Hepatocyte (in vitro differentiated cells): ENCODE data around the gene PCDHGA9.
"Not testable (repeated sequence)": the region's sequence is repeated elsewhere in the genome, so short reads cannot be mapped to it uniquely, and the experiment has no call there.

Source experiments
- EZH2 ChIP-seq: fragments of 200-600 bp; sonication (generic); IDR thresholded peaks from 2 replicates; pipeline ENCODE4 v1.6.1; 2016; ENCODE audit warnings: antibody characterized with exemption, mild to moderate bottlenecking, borderline replicate concordance
- EZH2phosphoT487 ChIP-seq: fragments of 200-600 bp; sonication (generic); IDR thresholded peaks from one replicate; pipeline ENCODE4 v1.6.1; 2018; ENCODE audit warnings: antibody characterized with exemption, mild to moderate bottlenecking, low read depth, moderate library complexity; ENCODE audit not compliant: unreplicated experiment, severe bottlenecking
- TF ChIP-seq, protein P1 (sequence below): fragments of 200-600 bp; sonication (generic); IDR thresholded peaks from 2 replicates; pipeline ENCODE4 v1.5.1; 2016; ENCODE audit warnings: antibody characterized with exemption, mild to moderate bottlenecking; ENCODE audit not compliant: poor library complexity

DNA sequence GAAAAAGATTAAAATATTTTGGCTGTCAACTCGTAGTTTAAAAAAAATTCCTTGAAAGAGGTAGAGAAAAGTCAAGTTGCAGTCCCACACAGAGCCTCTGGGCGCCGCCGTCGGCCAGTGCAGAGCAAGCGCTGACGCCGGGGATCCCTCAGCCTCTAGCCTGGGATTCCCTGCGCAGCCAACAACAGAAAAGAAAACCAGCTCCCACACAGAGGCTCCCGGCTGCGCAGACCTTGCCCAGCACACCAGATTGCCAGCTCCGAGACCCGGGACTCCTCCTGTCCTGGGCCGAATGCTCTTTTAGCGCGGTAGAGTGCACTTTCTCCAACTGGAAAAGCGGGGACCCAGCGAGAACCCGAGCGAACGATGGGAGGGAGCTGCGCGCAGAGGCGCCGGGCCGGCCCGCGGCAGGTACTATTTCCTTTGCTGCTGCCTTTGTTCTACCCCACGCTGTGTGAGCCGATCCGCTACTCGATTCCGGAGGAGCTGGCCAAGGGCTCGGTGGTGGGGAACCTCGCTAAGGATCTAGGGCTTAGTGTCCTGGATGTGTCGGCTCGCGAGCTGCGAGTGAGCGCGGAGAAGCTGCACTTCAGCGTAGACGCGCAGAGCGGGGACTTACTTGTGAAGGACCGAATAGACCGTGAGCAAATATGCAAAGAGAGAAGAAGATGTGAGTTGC, 15.1 kb downstream of the PCDHGA9 start, which contains the start of gene PCDHGB7:
- TF ChIP-seq, protein P1, sequence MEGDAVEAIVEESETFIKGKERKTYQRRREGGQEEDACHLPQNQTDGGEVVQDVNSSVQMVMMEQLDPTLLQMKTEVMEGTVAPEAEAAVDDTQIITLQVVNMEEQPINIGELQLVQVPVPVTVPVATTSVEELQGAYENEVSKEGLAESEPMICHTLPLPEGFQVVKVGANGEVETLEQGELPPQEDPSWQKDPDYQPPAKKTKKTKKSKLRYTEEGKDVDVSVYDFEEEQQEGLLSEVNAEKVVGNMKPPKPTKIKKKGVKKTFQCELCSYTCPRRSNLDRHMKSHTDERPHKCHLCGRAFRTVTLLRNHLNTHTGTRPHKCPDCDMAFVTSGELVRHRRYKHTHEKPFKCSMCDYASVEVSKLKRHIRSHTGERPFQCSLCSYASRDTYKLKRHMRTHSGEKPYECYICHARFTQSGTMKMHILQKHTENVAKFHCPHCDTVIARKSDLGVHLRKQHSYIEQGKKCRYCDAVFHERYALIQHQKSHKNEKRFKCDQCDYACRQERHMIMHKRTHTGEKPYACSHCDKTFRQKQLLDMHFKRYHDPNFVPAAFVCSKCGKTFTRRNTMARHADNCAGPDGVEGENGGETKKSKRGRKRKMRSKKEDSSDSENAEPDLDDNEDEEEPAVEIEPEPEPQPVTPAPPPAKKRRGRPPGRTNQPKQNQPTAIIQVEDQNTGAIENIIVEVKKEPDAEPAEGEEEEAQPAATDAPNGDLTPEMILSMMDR: peak; percentile 67
- not testable (repeated sequence) for TF ChIP-seq EZH2phosphoT487, EZH2
